ENCODE measurements around the gene DPH2.

DPH2 gene

DNA sequence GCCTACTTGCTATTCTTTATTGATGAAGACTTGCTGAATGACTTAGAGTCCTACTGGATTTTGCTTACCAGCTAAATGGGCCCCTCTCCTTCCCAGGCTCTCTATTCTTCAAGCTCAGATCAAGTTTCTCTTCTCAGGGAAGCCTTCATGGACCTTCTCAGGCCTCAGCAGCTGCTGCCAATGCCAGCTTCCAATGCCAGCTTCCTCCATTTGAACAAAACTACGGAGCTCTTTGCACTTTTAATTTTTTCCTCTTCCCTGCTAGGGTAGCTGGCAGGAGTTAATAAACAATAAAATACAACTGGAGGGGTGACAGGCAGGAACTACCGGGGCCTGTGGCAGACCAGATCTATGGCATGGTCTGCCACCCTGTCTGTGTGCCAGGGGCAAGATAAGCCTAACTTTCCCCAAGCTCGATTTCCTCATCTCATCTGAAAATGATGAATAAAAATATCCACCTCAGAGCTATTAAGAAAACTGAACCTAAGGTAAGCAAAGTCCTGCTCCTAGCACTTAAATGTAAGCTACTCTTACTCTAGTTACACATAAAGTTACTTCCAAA, 24.1 kb upstream of the DPH2 start:
- no peak for DNase-seq

GRCh38 chr1:43946236-43947060, 23.4 kb upstream of the DPH2 start, which contains the start of gene IPO13:
IPO13 (plus strand) TSS chr1:43946950; CDS start chr1:43947601, 651 bp downstream.
- peak; percentile 96 for DNase-seq

DNA sequence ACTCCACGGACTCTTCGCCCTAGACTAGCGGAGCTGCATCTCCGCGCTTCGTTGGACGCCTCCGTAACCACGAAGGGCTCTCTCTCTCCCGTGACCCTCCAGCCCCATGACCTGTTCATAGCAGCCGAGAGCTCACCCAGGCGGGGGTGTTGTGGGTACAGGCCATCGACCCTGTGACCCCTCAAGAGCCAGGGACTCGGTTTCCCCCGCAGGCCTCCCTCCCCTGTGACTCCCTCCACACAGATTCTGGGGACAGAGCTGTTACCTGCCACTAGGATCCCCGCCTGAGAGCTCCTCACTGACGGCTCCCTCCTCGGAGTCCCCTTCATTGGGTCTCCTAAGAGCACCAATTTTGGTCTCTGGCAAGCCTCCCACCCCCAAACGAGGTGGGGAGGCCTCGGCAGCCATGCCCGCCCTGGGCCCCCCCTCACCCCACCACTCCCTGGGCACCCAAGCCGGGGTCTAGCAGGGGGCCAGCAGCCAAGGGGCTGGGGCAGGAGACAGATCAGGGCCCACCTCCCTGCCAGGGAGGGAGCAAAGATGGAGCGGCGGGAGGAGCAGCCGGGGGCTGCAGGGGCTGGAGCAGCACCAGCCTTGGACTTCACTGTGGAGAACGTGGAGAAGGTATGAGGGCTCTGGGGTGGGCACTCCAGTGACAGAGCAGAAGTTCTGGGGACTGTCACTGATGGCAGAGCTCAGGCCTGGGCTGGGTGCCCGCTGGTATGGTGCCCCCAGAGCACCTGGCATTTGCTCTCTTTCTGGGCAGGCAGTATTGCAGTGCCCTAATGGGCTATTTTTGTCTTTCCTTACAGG, 22.5 kb upstream of the DPH2 start:
- DNase-seq, result no peak

DNA sequence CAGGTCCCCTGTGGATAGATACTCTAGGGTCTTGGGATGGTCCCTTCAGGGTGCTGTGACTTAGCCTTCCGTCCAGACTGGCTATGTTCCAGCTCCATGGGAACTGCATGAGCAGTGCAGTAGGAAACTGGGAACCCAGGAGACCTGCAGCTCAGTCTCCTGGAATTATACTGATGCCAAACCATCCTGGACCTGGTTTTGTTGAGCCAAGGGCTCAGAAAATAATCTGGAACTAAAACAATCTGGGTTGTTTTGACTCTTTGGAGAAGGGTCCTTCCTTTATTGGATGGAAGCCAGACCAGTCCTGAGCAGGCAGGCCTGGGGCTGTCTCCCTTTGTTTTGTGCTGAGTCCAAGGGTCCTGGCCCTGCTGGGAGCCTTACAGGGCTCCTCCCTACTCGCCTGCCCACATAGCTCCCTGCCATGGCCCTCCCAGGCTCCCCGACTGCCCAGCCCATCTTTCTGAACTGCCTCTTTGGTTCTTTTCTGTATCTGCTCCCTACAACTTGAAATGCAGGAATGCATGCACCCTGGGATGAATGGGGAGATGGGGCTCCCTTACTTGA, 21.9 kb upstream of the DPH2 start:
- no peak for DNase-seq

DNA sequence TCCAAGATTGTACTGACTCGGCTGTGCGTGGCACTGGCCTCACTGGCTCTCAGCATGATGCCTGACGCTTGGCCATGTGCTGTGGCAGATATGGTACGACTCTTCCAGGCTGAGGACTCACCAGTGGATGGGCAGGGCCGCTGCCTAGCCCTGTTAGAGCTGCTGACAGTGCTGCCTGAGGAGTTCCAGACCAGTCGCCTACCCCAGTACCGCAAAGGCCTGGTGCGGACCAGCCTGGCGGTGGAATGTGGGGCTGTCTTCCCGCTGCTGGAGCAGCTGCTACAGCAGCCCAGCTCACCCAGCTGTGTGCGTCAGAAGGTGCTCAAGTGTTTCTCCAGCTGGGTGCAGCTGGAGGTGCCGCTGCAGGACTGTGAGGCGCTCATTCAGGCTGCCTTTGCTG, 20.1 kb upstream of the DPH2 start:
- DNase-seq, result no peak

DNA sequence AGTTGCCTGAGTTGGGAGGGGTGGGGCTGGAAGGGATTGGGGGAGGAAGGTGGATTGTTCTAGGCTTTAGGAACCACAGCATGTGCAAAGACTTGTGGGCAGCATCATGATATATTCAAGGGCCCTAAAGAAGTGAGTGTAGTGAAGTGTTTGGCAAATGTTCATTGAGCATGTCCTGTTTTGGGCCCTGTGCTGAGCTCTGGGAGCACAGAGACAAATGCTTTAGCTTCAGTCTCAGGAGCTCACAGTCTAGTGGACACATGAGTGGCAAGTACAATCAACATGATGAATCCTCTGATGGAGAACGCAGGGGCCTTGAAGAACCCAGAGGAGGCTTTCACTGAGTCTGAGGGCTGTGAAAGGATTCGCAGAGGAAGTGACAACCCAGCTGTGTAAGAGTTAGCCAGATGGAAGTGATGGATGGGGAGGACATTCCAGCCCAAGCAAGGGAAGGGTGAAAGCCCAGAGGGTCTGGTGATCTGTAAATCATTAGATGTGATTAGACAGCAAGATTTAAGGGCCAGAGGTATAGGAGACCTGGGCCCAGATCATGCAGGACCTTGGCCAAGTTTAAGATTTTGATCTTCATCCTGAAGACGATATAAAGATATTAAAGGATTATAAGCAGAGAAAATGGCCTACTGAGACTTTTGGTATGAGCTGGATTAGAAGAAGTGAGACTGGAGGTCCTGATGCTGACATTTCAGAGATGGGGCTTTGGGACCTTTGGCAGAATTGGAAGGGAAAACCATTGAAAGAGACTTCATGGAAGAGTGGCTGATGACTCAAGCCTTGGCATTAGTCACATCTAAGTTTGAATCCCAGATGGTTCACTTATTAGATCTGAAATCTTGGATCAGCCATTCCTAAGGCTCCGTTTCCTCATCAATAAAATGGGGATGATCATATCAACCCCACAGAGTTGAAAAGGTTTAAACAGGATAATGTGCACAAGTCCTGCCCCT, 18.5 kb upstream of the DPH2 start:
- no peak for DNase-seq

GRCh38 chr1:43952731-43953346, 17.0 kb upstream of the DPH2 start:
- DNase-seq, result no peak

- no peak for DNase-seq
Measured at GRCh38 chr1:43953361-43953760, 16.4 kb upstream of the DPH2 start.

GRCh38 chr1:43954036-43954435, 15.8 kb upstream of the DPH2 start:
- DNase-seq, result no peak

GRCh38 chr1:43956234-43956633, 13.6 kb upstream of the DPH2 start:
- no peak for DNase-seq

- no peak for DNase-seq
Measured at GRCh38 chr1:43957407-43958040, 12.3 kb upstream of the DPH2 start.

- no peak for DNase-seq
Measured at GRCh38 chr1:43958351-43959255, 11.2 kb upstream of the DPH2 start.

DNA sequence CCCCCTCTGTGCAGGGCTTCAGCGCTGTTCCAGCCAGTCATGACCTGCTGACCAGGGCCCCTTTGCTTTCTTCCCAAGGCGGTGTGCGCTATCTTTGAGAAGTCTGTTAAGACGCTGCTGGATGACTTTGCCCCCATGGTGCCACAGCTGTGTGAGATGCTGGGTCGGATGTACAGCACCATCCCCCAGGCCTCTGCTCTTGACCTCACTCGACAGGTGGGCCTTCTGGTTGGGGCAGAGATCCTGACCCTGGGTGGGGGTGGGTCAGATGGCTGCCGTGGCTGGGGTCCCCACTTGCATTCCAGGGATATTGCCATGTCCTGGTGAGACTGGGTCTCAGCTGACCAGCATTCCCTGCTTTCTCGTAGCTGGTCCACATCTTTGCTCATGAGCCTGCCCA, 9.0 kb upstream of the DPH2 start:
- DNase-seq, result no peak

- DNase-seq, result no peak
Measured at GRCh38 chr1:43961692-43962091, 8.1 kb upstream of the DPH2 start.

GRCh38 chr1:43962324-43962723, 7.5 kb upstream of the DPH2 start:
- no peak for DNase-seq

GRCh38 chr1:43963006-43963405, 6.8 kb upstream of the DPH2 start:
- DNase-seq, result no peak

DNA sequence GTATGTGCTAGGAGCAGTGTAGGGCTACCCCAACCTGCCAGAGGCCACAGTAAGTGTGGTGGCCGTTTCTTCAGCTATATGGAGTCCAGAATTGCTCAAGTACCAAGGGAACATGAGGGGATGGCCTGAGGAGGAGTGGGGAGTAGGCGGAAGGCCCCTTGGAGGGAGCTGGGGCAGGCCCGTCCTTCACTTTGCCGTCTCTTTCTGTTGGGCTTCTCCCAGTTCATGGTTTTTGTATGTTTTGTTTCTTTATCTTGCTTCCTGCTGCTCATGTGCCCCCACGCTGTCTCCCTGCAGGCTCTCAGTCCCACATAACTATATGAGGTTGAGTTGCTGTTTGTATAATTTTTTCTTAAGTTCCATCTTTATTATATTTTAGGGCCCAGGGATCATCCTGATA, 5.9 kb upstream of the DPH2 start:
- no peak for DNase-seq

GRCh38 chr1:43965316-43965715, 4.5 kb upstream of the DPH2 start:
- DNase-seq, result no peak

DNA sequence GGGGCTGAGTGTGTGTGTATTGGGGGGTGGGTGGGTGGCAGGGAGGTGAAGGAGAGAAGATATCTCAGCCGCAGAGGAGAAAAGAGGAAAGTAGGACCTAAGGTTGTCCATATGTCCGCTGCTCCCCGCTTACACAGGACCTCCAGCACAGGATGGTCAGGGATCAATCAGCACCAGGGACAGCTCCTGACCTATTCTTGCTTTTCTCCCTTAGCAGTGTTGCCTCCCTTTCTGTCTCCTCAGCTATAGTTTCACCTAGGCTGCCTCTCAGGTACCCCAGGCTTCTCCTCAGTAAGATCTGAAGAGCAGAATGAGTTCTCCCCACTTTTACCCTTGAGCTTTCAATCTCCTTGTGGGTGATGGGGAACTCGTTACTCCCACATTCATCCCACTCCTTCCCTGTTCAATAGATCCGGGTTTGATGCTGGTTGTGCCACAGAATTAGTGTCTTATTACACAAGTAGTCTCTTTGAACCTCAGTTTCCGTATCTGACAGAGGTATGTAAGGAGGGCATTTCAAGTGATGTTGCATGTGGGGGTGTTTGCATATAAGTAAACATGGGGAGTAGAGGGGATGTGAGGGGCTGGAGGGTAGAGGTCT, 1.4 kb upstream of the DPH2 start:
- DNase-seq, result no peak

- DNase-seq, result no peak
Measured at GRCh38 chr1:43969416-43969745, 429 bp upstream of the DPH2 start.

Measured in activated CD8-positive, alpha-beta memory T cell treated with anti-CD3 and anti-CD28 coated beads, Interleukin-2, amount 50 U/mL, for 4 hours (primary cell).